Right atrium auricular region (tissue), 2 donors: ENCODE results near the gene DNA2. TPM values are rescaled to one million over a fixed set of nuclear protein-coding genes. Genes with fewer than 3 reads are reported as not detected.
"Not testable (repeated sequence)": the region's sequence is repeated elsewhere in the genome, so short reads cannot be mapped to it uniquely, and the experiment has no call there.

ENCODE experiments used
- DNase-seq: peaks from one replicate; pipeline ENCODE4 v3.0.0-alpha.2; 2019; ENCODE audit warnings: low spot score
- H3K27ac ChIP-seq, 2 donors: fragments of 200-600 bp; sonication (generic); 1 replicate in 1 of 2; 2 replicates in 1 of 2; pipeline ENCODE4 v1.5.1; 2016 to 2019
- H3K27me3 ChIP-seq, 2 donors: fragments of 200-600 bp; sonication (generic); one replicate each; pipeline versions ENCODE4 v1.5.1 to v1.6.0; 2017 to 2019
- H3K36me3 ChIP-seq: fragments of 200-600 bp; sonication (generic); one replicate; pipeline ENCODE4 v1.5.1; 2016
- H3K4me1 ChIP-seq, 2 donors: fragments of 200-600 bp; sonication (generic); one replicate each; pipeline versions ENCODE4 v1.5.1 to v1.6.0; 2017 to 2019
- H3K4me3 ChIP-seq, 2 donors: fragments of 200-600 bp; sonication (generic); 1 replicate in 1 of 2; 2 replicates in 1 of 2; pipeline ENCODE4 v1.5.1; 2017 to 2019; ENCODE audit warnings: mild to moderate bottlenecking in 1 of 2, moderate library complexity in 1 of 2
- H3K9me3 ChIP-seq, 2 donors: fragments of 200-600 bp; sonication (generic); one replicate each; pipeline ENCODE4 v1.5.1; 2019
- total RNA-seq, 2 donors: library from RNA; depleted of rRNA; stranded (reverse); fragments of >200 nt; gene quantifications; one replicate each; pipeline ENCODE4 v1.1.0, GENCODE V29; 2016
- TF ChIP-seq, protein P1 (sequence below), 2 donors: fragments of 200-600 bp; sonication (generic); IDR thresholded peaks; one replicate each; pipeline ENCODE4 v1.5.1; 2019; ENCODE audit warnings: antibody characterized with exemption in 2 of 2

DNA2 gene
- total RNA-seq = 1 to 10 TPM in 1 of 2 donors, under 1 TPM in 1; 0.90 to 1.3 TPM

- Histone ChIP-seq H3K27ac (peak within 1 kb of the TSS in 1 of 2 donors; percentile 70), H3K27me3 (no peaks in the 10 kb centered on the region), H3K9me3 (no peaks in the 10 kb centered on the region), H3K36me3 (no peaks in the 10 kb centered on the region), H3K4me1 (peaks cover 0 to 14% of the 10 kb centered on the region in 2 donors), H3K4me3 (peak within 1 kb of the TSS; percentile 52 to 64)
- no peak for DNase-seq
- TF ChIP-seq, protein P1, sequence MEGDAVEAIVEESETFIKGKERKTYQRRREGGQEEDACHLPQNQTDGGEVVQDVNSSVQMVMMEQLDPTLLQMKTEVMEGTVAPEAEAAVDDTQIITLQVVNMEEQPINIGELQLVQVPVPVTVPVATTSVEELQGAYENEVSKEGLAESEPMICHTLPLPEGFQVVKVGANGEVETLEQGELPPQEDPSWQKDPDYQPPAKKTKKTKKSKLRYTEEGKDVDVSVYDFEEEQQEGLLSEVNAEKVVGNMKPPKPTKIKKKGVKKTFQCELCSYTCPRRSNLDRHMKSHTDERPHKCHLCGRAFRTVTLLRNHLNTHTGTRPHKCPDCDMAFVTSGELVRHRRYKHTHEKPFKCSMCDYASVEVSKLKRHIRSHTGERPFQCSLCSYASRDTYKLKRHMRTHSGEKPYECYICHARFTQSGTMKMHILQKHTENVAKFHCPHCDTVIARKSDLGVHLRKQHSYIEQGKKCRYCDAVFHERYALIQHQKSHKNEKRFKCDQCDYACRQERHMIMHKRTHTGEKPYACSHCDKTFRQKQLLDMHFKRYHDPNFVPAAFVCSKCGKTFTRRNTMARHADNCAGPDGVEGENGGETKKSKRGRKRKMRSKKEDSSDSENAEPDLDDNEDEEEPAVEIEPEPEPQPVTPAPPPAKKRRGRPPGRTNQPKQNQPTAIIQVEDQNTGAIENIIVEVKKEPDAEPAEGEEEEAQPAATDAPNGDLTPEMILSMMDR (IDR thresholded peaks at IDR 0.05) = no peak
Measured at GRCh38 chr10:68471586-68472408, at the start of gene DNA2. Gene DNA2 (minus strand): TSS chr10:68471973. CDS start chr10:68471864, 109 bp downstream.

DNA sequence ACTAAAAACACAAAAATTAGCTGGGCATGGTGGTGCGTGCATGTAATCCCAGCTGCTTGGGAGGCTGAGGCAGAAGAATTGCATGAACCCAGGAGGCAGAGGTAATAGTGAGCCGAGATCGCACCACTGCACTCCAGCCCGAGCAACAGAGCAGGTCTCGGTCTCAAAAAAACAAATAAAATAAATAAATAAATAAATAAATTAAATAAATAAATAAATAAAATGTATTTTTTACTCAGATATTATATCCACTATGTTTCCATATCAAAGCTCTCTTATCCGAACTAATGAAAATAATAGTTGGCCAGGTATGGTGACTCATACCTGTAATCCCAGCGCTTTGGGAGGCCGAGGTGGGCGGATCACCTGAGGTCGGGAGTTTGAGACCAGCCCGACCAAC lies 46.8 kb upstream of the DNA2 start:
- H3K27me3 ChIP-seq, H3K36me3 ChIP-seq, H3K27ac ChIP-seq, H3K4me3 ChIP-seq, DNase-seq, H3K4me1 ChIP-seq, H3K9me3 ChIP-seq: not testable (repeated sequence)

GRCh38 chr10:68517188-68517587 lies 45.4 kb upstream of the DNA2 start:
- Histone ChIP-seq H3K27ac (no peak overlapping the region), H3K4me1 (no peaks in the 10 kb centered on the region), H3K36me3 (no peaks in the 10 kb centered on the region), H3K4me3 (no peak overlapping the region), H3K27me3 (no peaks in the 10 kb centered on the region), H3K9me3 (no peaks in the 10 kb centered on the region)
- TF ChIP-seq, protein P1 (IDR thresholded peaks at IDR 0.05) = no peak
- no peak for DNase-seq

GRCh38 chr10:68516766-68517165 lies 45.0 kb upstream of the DNA2 start:
- TF ChIP-seq, protein P1 (IDR thresholded peaks at IDR 0.05) = no peak
- H3K36me3 ChIP-seq = no peaks in the 10 kb centered on the region
- no peak for DNase-seq
- H3K4me3 ChIP-seq = no peak overlapping the region
- no peaks in the 10 kb centered on the region for H3K9me3 ChIP-seq
- no peak overlapping the region for H3K27ac ChIP-seq
- no peaks in the 10 kb centered on the region for H3K4me1 ChIP-seq
- H3K27me3 ChIP-seq = no peaks in the 10 kb centered on the region

GRCh38 chr10:68516216-68516615 lies 44.4 kb upstream of the DNA2 start:
- not testable (repeated sequence) for DNase-seq, H3K36me3 ChIP-seq, H3K27me3 ChIP-seq, H3K4me1 ChIP-seq, H3K27ac ChIP-seq, H3K9me3 ChIP-seq, H3K4me3 ChIP-seq

DNA sequence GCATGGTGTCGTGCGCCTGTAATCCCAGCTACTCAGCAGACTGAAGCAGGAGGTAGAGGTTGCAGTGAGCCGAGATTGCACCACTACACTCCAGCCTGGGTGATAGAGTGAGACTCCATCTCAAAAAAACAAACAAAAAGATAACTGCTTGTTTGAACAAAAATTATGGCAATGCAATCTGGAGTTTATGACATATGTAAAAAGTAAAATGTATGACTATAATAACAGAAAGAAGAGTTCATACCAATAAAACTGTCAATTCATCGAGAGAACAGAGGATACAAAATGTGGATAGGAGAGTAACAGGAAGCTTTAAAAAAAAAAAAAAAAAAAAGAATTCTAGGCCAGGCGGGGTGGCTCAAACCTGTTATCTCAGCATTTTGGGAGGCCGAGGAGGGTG lies 36.3 kb upstream of the DNA2 start:
- H3K36me3 ChIP-seq = peaks cover 9% of the 10 kb centered on the region
- no peaks in the 10 kb centered on the region for H3K9me3 ChIP-seq
- no peak for DNase-seq
- H3K4me1 ChIP-seq = no peaks in the 10 kb centered on the region
- H3K4me3 ChIP-seq = no peak overlapping the region
- H3K27me3 ChIP-seq = no peaks in the 10 kb centered on the region
- no peak overlapping the region for H3K27ac ChIP-seq
- TF ChIP-seq, protein P1 (IDR thresholded peaks at IDR 0.05) = no peak

DNA sequence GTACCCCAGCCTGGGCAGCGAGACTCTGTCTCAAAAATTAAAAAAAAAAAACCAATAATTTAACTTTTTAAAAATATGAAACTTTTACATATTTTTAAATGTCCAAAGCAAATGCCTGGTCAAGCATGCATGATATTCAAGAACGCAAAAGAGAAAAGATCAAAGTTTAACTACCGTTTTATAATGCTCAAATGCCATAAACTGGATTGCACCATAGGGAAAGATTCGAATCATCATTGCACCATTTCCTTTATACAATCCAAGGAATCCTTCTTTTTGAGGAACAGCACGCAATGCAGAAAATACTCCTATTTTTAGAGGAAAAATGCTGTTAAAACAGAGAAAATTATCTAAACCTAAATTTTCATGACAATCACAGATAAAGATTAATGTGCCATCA lies 34.6 kb upstream of the DNA2 start:
- Histone ChIP-seq H3K4me3 (no peak overlapping the region), H3K9me3 (no peaks in the 10 kb centered on the region), H3K36me3 (peaks cover 14% of the 10 kb centered on the region), H3K4me1 (no peaks in the 10 kb centered on the region), H3K27ac (no peak overlapping the region), H3K27me3 (no peaks in the 10 kb centered on the region)
- no peak for DNase-seq
- TF ChIP-seq, protein P1 (IDR thresholded peaks at IDR 0.05) = no peak
